Activated CD8-positive, alpha-beta memory T cell treated with anti-CD3 and anti-CD28 coated beads, Interleukin-2, amount 50 U/mL, for 4 hours (primary cell): ENCODE data around the gene KCTD5.

Source experiments
- DNase-seq: peaks from one replicate; pipeline ENCODE4 v3.0.0-alpha.2; 2020

The KCTD5 gene

GRCh38 chr16:2734844-2735515, 52.7 kb downstream of the KCTD5 start:
- no peak for DNase-seq

GRCh38 chr16:2736476-2737237, 54.3 kb downstream of the KCTD5 start:
- no peak for DNase-seq

- DNase-seq, result no peak
These were observed 54.9 kb downstream of the KCTD5 start for GRCh38 chr16:2737238-2737605.

GRCh38 chr16:2737895-2738418, 55.6 kb downstream of the KCTD5 start:
- DNase-seq, result no peak

- no peak for DNase-seq
These were observed 56.3 kb downstream of the KCTD5 start for GRCh38 chr16:2738615-2739014.

- DNase-seq, result no peak
These were observed 57.5 kb downstream of the KCTD5 start for GRCh38 chr16:2739625-2740430.

- no peak for DNase-seq
These were observed 58.2 kb downstream of the KCTD5 start for GRCh38 chr16:2740476-2740875.

GRCh38 chr16:2741168-2741567, 58.8 kb downstream of the KCTD5 start:
- DNase-seq, result no peak

- DNase-seq, result no peak
These were observed 60.1 kb downstream of the KCTD5 start for GRCh38 chr16:2742323-2743006.

GRCh38 chr16:2743007-2743810, 60.9 kb downstream of the KCTD5 start:
- DNase-seq, result no peak

- no peak for DNase-seq
These were observed 62.4 kb downstream of the KCTD5 start for GRCh38 chr16:2744711-2745110.

- DNase-seq, result no peak
These were observed 63.0 kb downstream of the KCTD5 start for GRCh38 chr16:2745116-2745890.

GRCh38 chr16:2745961-2746360, 63.6 kb downstream of the KCTD5 start:
- DNase-seq, result no peak

GRCh38 chr16:2748757-2749455, 66.6 kb downstream of the KCTD5 start:
- no peak for DNase-seq

GRCh38 chr16:2749476-2749875, 67.2 kb downstream of the KCTD5 start:
- no peak for DNase-seq

- no peak for DNase-seq
These were observed 67.6 kb downstream of the KCTD5 start for GRCh38 chr16:2749936-2750335.

GRCh38 chr16:2751577-2752034, 69.3 kb downstream of the KCTD5 start:
- no peak for DNase-seq

- DNase-seq, result peak; percentile 92
These were observed 69.9 kb downstream of the KCTD5 start, which contains the start of gene SRRM2 for GRCh38 chr16:2752035-2752849. TSS of gene SRRM2 (plus strand) at chr16:2752638. CDS start at chr16:2756365, 3,727 bp downstream.
